Ishikawa (cell line): Measurements from ENCODE around the gene ARG1.

Experiments
- CEBPB ChIP-seq: IDR thresholded peaks from 2 replicates; pipeline ENCODE4 v1.6.1; 2012
- CREB1 ChIP-seq: IDR thresholded peaks from 2 replicates; pipeline ENCODE4 v1.6.1; 2012; ENCODE audit warnings: low read depth
- EGR1 ChIP-seq: IDR thresholded peaks from 2 replicates; pipeline ENCODE4 v1.6.1; 2012
- EP300 ChIP-seq: IDR thresholded peaks from 2 replicates; pipeline ENCODE4 v1.6.1; 2012; ENCODE audit warnings: borderline replicate concordance
- FOXM1 ChIP-seq: IDR thresholded peaks from 2 replicates; pipeline ENCODE4 v1.6.1; 2012; ENCODE audit warnings: low read depth, borderline replicate concordance
- MAX ChIP-seq: IDR thresholded peaks from 2 replicates; pipeline ENCODE4 v1.6.1; 2012
- NFIC ChIP-seq: IDR thresholded peaks from 2 replicates; pipeline ENCODE4 v1.6.1; 2012
- RAD21 ChIP-seq: IDR thresholded peaks from 2 replicates; pipeline ENCODE4 v1.6.1; 2012; ENCODE audit warnings: low read depth
- REST ChIP-seq: IDR thresholded peaks from 2 replicates; pipeline ENCODE4 v1.6.1; 2012; ENCODE audit warnings: low read depth, mild to moderate bottlenecking
- TAF1 ChIP-seq: IDR thresholded peaks from 2 replicates; pipeline ENCODE4 v1.6.1; 2012; ENCODE audit warnings: low read depth, mild to moderate bottlenecking
- TCF12 ChIP-seq: IDR thresholded peaks from 2 replicates; pipeline ENCODE4 v1.6.1; 2012; ENCODE audit warnings: low read depth
- TEAD4 ChIP-seq: IDR thresholded peaks from 2 replicates; pipeline ENCODE4 v1.6.1; 2012
- USF1 ChIP-seq: IDR thresholded peaks from 2 replicates; pipeline ENCODE4 v1.6.1; 2012
- YY1 ChIP-seq: IDR thresholded peaks from 2 replicates; pipeline ENCODE4 v1.6.1; 2012; ENCODE audit warnings: low read depth
- ZBTB7A ChIP-seq: IDR thresholded peaks from 2 replicates; pipeline ENCODE4 v1.6.1; 2012; ENCODE audit warnings: low read depth

ARG1 gene

GRCh38 chr6:131547488-131547887 is 25.5 kb upstream of the ARG1 start:
- TF ChIP-seq CEBPB, result no peak
- no peak for TF ChIP-seq RAD21
- no peak for TF ChIP-seq USF1
- no peak for TF ChIP-seq EP300
- no peak for TF ChIP-seq TAF1
- TF ChIP-seq NFIC, result no peak

GRCh38 chr6:131548441-131548840 is 24.6 kb upstream of the ARG1 start:
- no peak for TF ChIP-seq USF1
- TF ChIP-seq REST, result no peak
- no peak for TF ChIP-seq YY1
- TF ChIP-seq CREB1, result no peak
- no peak for TF ChIP-seq ZBTB7A
- no peak for TF ChIP-seq TEAD4
- TF ChIP-seq FOXM1, result no peak
- TF ChIP-seq RAD21, result no peak
- TF ChIP-seq CEBPB, result no peak
- TF ChIP-seq TAF1, result no peak
- no peak for TF ChIP-seq TCF12
- no peak for TF ChIP-seq EGR1
- no peak for TF ChIP-seq EP300

- TF ChIP-seq REST, result no peak
- no peak for TF ChIP-seq YY1
- TF ChIP-seq FOXM1, result no peak
- no peak for TF ChIP-seq MAX
- TF ChIP-seq EP300, result no peak
- TF ChIP-seq RAD21, result no peak
- TF ChIP-seq ZBTB7A, result no peak
- no peak for TF ChIP-seq NFIC
- no peak for TF ChIP-seq TEAD4
- TF ChIP-seq CEBPB, result no peak
- no peak for TF ChIP-seq CREB1
- TF ChIP-seq TCF12, result no peak
- TF ChIP-seq EGR1, result no peak
- TF ChIP-seq TAF1, result no peak
Observed at GRCh38 chr6:131549811-131550210, 23.2 kb upstream of the ARG1 start.

GRCh38 chr6:131551902-131552301 is 21.1 kb upstream of the ARG1 start:
- TF ChIP-seq REST (no peak), CEBPB (no peak), MAX (no peak), USF1 (no peak), ZBTB7A (no peak), RAD21 (no peak)
